Transverse colon (tissue), 4 donors: ENCODE results near the gene HDDC3. TPM values are rescaled to one million over a fixed set of nuclear protein-coding genes. Genes with fewer than 3 reads are reported as not detected.

Experiments used
- DNase-seq: peaks from one replicate; pipeline ENCODE4 v3.0.0-alpha.2; 2019
- H3K27ac ChIP-seq, 4 donors: fragments of 200-600 bp; sonication (generic); 2 replicates each; pipeline ENCODE4 v1.5.1; 2016 to 2018; ENCODE audit warnings: inconsistent platforms in 4 of 4
- H3K27me3 ChIP-seq: fragments of 200-600 bp; sonication (generic); 2 replicates; pipeline ENCODE4 v1.5.1; 2017; ENCODE audit warnings: inconsistent platforms
- H3K36me3 ChIP-seq, 4 donors: fragments of 200-600 bp; sonication (generic); 2 replicates each; pipeline ENCODE4 v1.5.1; 2017 to 2019; ENCODE audit warnings: inconsistent platforms in 4 of 4
- H3K4me1 ChIP-seq, 4 donors: fragments of 200-600 bp; sonication (generic); 2 replicates each; pipeline ENCODE4 v1.5.1; 2017 to 2020; ENCODE audit warnings: inconsistent platforms in 4 of 4
- H3K4me3 ChIP-seq, 4 donors: fragments of 200-600 bp; sonication (generic); 1 replicate in 1 of 4; 2 replicates in 3 of 4; pipeline versions ENCODE4 v1.5.1 to v1.6.1; 2017 to 2019; ENCODE audit warnings: inconsistent platforms in 4 of 4
- H3K9me3 ChIP-seq, 2 donors: fragments of 200-600 bp; sonication (generic); 2 replicates each; pipeline ENCODE4 v1.5.1; 2017 to 2019; ENCODE audit warnings: inconsistent platforms in 2 of 2
- EP300 ChIP-seq: sonication (generic); formaldehyde crosslinking; IDR thresholded peaks from one replicate; pipeline ENCODE4 v1.6.1; 2017; ENCODE audit warnings: antibody characterized with exemption, low read depth
- POLR2A ChIP-seq: fragments of 450-650 bp; IDR thresholded peaks from one replicate; pipeline ENCODE4 v1.6.1; 2016; ENCODE audit warnings: antibody characterized with exemption, mild to moderate bottlenecking, moderate library complexity
- POLR2AphosphoS5 ChIP-seq, 3 donors: sonication (generic); formaldehyde crosslinking; IDR thresholded peaks; one replicate each; pipeline ENCODE4 v1.6.1; 2016; ENCODE audit warnings: antibody characterized with exemption in 3 of 3
- WGBS, 2 donors: methylation state at CpG; one replicate each; pipeline ENCODE4 v1.1.5; 2018; ENCODE audit warnings: low coverage in 1 of 2; 5-methylcytosine and 5-hydroxymethylcytosine counted together
- in situ Hi-C, 4 donors: fragments of 200-750 bp; cut with MboI; loops; one replicate each; pipeline versions ENCODE4 v1.15.0 to v1.15.1; 2017; ENCODE audit warnings: low sequenced_read_pairs in 3 of 4, low pct_ligation_motif_present in 1 of 4, low pct_unique_long_range_greater_than_20kb in 1 of 4
- intact Hi-C: fragments of 100-400 bp; cut with DNase I; formaldehyde crosslinking; loops from one replicate; pipeline ENCODE4 v1.15.1; 2023; ENCODE audit warnings: low total_unique reads
- total RNA-seq, 4 donors: library from RNA; depleted of rRNA; stranded (reverse); fragments of >200 nt; gene quantifications; one replicate each; pipeline ENCODE4 v1.1.0, GENCODE V29; 2016
- TF ChIP-seq, protein P1 (sequence below), 5 experiments: fragments of 200-600 bp in 3 of 5; fragments of 450-650 bp in 2 of 5; sonication (generic) in 3 of 5; IDR thresholded peaks; 1 replicate in 2 of 5; 2 replicates in 3 of 5; pipeline ENCODE4 v1.5.1; 2016 to 2017; ENCODE audit warnings: antibody characterized with exemption in 5 of 5, inconsistent platforms in 3 of 5, mild to moderate bottlenecking in 2 of 5, moderate library complexity in 1 of 5

The HDDC3 gene
- total RNA-seq, 4 donors from 2014 or later = 13.8 to 21.8 (median 17.9) TPM

DNA sequence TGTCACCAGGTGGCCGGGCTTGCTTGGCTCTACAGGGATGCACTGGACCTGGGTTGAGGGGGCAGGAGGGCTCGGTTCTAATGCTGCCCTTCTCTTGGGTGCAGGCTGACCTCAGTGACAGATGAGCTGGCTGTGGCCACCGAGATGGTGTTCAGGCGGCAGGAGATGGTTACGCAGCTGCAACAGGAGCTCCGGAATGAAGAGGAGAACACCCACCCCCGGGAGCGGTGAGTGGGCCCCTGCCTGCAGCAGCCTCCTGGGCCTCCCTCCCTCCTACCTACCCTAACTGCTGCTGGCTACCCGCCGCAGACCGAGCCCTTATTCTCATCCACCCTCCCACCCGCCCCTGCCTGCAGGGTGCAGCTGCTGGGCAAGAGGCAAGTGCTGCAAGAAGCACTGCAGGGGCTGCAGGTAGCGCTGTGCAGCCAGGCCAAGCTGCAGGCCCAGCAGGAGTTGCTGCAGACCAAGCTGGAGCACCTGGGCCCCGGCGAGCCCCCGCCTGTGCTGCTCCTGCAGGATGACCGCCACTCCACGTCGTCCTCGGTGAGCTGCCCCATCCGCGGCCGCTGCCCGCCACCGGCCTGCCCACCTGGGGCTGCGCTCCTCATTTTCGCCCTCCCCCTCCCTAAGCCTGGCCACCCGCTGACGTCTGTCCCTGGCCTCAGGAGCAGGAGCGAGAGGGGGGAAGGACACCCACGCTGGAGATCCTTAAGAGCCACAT, 42.5 kb downstream of the HDDC3 start:
- H3K27me3 ChIP-seq = no peaks in the 10 kb centered on the region
- no peak overlapping the region for H3K4me3 ChIP-seq
- peaks cover 2 to 15% (median 7%) of the 10 kb centered on the region in 4 donors for H3K4me1 ChIP-seq
- in situ Hi-C loops = loop anchor here (5.0 to 25.0 kb wide), 4 partner anchors 228 to 578 kb away; no protein-coding TSS in a partner anchor
- no peaks in the 10 kb centered on the region for H3K36me3 ChIP-seq
- no peak for DNase-seq
- H3K9me3 ChIP-seq = no peaks in the 10 kb centered on the region
- intact Hi-C loops = loop anchor here (10.0 kb wide), 1 partner anchor 175 kb away; the partner anchor contains the start of gene BLM
- 91% methylated on average over 28 of the region's 31 CpGs; no CpG with 5 or more reads in 1 of the 2 donors for WGBS, 2 donors
- TF ChIP-seq POLR2A (no peak), POLR2AphosphoS5 (IDR thresholded peaks at IDR 0.05) (no peak), EP300 (no peak)
- TF ChIP-seq, protein P1, sequence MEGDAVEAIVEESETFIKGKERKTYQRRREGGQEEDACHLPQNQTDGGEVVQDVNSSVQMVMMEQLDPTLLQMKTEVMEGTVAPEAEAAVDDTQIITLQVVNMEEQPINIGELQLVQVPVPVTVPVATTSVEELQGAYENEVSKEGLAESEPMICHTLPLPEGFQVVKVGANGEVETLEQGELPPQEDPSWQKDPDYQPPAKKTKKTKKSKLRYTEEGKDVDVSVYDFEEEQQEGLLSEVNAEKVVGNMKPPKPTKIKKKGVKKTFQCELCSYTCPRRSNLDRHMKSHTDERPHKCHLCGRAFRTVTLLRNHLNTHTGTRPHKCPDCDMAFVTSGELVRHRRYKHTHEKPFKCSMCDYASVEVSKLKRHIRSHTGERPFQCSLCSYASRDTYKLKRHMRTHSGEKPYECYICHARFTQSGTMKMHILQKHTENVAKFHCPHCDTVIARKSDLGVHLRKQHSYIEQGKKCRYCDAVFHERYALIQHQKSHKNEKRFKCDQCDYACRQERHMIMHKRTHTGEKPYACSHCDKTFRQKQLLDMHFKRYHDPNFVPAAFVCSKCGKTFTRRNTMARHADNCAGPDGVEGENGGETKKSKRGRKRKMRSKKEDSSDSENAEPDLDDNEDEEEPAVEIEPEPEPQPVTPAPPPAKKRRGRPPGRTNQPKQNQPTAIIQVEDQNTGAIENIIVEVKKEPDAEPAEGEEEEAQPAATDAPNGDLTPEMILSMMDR (IDR thresholded peaks at IDR 0.05) = no peak
- no peak overlapping the region for H3K27ac ChIP-seq

DNA sequence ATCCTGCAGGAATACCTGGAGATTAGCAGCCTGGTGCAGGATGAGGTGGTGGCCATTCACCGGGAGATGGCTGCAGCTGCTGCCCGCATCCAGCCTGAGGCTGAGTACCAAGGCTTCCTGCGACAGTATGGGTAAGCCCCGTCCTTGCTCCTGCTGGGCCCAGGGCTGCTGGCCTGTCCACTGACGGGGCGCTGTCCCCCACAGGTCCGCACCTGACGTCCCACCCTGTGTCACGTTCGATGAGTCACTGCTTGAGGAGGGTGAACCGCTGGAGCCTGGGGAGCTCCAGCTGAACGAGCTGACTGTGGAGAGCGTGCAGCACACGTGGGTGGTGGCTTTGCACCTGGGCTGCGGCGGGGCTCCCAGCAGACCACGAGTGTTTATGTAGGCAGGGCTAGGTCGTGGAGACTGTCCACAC, 43.0 kb downstream of the HDDC3 start:
- TF ChIP-seq POLR2A (no peak), POLR2AphosphoS5 (IDR thresholded peaks at IDR 0.05) (no peak), EP300 (no peak)
- TF ChIP-seq, protein P1 (IDR thresholded peaks at IDR 0.05) = no peak
- Histone ChIP-seq H3K4me3 (no peak overlapping the region), H3K27me3 (no peaks in the 10 kb centered on the region), H3K36me3 (no peaks in the 10 kb centered on the region), H3K4me1 (peaks cover 6 to 20% (median 13%) of the 10 kb centered on the region in 4 donors), H3K27ac (no peak overlapping the region), H3K9me3 (no peaks in the 10 kb centered on the region)
- in situ Hi-C loops (loop anchor here (5.0 to 25.0 kb wide), 4 partner anchors 227 to 577 kb away; no protein-coding TSS in a partner anchor), intact Hi-C loops (loop anchor here (10.0 kb wide), 1 partner anchor 175 kb away; the partner anchor contains the start of gene BLM)
- WGBS, 2 donors = 79% methylated on average over 18 of the region's 18 CpGs; no CpG with 5 or more reads in 1 of the 2 donors
- no peak for DNase-seq

DNA sequence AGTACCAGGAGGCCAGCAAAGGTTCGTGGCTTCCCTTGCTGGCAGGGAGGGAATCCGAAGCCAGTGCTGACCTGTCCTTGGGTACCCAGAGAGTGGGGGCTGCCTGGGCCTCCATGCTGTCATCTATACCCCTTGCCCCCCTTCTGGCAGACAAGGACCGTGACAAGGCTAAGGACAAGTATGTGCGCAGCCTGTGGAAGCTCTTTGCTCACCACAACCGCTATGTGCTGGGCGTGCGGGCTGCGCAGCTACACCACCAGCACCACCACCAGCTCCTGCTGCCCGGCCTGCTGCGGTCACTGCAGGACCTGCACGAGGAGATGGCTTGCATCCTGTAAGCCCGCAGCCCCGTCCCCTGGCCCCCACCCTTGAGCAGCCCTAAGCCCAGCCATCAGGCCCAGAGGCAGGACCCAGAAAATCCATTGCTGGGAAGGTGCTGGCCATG, 45.3 kb downstream of the HDDC3 start:
- DNase-seq = no peak
- in situ Hi-C loops = loop anchor here (5.0 to 25.0 kb wide), 4 partner anchors 225 to 575 kb away; no protein-coding TSS in a partner anchor
- TF ChIP-seq EP300 = no peak
- TF ChIP-seq, protein P1 (IDR thresholded peaks at IDR 0.05) = no peak
- no peak for TF ChIP-seq POLR2A
- no peak for TF ChIP-seq POLR2AphosphoS5 (IDR thresholded peaks at IDR 0.05)
- H3K27me3 ChIP-seq = no peaks in the 10 kb centered on the region
- H3K36me3 ChIP-seq = no peaks in the 10 kb centered on the region
- H3K4me3 ChIP-seq = no peak overlapping the region
- WGBS, 2 donors = 71% methylated on average over 4 of the region's 13 CpGs; no CpG with 5 or more reads in 1 of the 2 donors
- intact Hi-C loops = loop anchor here (10.0 kb wide), 1 partner anchor 172 kb away; the partner anchor contains the start of gene BLM
- H3K4me1 ChIP-seq = peaks cover 6 to 35% (median 23%) of the 10 kb centered on the region in 4 donors
- no peak overlapping the region for H3K27ac ChIP-seq
- no peaks in the 10 kb centered on the region for H3K9me3 ChIP-seq

DNA sequence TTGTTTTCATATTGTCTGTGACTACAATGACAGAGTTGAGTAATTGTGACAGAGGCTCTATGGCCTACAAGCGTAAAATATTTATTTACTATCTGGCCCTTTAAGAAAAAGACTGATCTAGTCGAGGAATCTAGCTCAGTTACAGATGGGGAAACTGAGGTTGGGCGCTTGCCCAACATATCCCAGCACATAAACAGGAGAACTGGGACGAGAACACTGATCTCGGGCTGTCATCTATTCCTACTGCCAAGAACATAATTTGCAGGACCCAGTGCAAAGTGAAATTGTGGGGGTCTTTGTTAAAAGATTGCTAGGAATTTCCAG, 46.1 kb downstream of the HDDC3 start:
- intact Hi-C loops (loop anchor here (10.0 kb wide), 1 partner anchor 171 kb away; the partner anchor contains the start of gene BLM), in situ Hi-C loops (loop anchor here (5.0 to 25.0 kb wide), 4 partner anchors 224 to 574 kb away; no protein-coding TSS in a partner anchor)
- no peak overlapping the region for H3K27ac ChIP-seq
- no peak for DNase-seq
- H3K36me3 ChIP-seq = no peaks in the 10 kb centered on the region
- TF ChIP-seq POLR2AphosphoS5 (IDR thresholded peaks at IDR 0.05) = no peak
- TF ChIP-seq, protein P1 (IDR thresholded peaks at IDR 0.05) = peak in 2 of 5 experiments; percentile 1 to 4
- no peaks in the 10 kb centered on the region for H3K9me3 ChIP-seq
- no peaks in the 10 kb centered on the region for H3K27me3 ChIP-seq
- no peak overlapping the region for H3K4me3 ChIP-seq
- peaks cover 6 to 35% (median 23%) of the 10 kb centered on the region in 4 donors for H3K4me1 ChIP-seq
- 28% methylated on average over 5 of the region's 5 CpGs; no CpG with 5 or more reads in 1 of the 2 donors for WGBS, 2 donors
